GM12878 (cell line): ENCODE results near the gene SERPINE1. TPM values are rescaled to one million over a fixed set of nuclear protein-coding genes. Genes with fewer than 3 reads are reported as not detected.
"Not testable (repeated sequence)": the region's sequence is repeated elsewhere in the genome, so short reads cannot be mapped to it uniquely, and the experiment has no call there.

Experiments
- ATAC-seq: fragments of 200-7000 bp; cut with Tn5 transposase; 3 replicates; pipeline ENCODE4 v1.9.1; 2020; ENCODE audit warnings: mild to moderate bottlenecking, moderate library complexity
- BruUV-seq: library from RNA; stranded (reverse); fragments of 400-500 nt; replicated peaks from 2 replicates; lab custom pipeline; 2021; lab: Mats Ljungman, UMichigan
- CTCF ChIA-PET: fragments of 300-600 bp; sonication (Branson Sonifier 250); formaldehyde crosslinking; extraction: SDS; loops from one replicate; lab custom pipeline; 2021; ENCODE audit warnings: inconsistent platforms; lab: Yijun Ruan, JAX
- POLR2A ChIA-PET: fragments of 350-600 bp; formaldehyde crosslinking; extraction: SDS; loops from one replicate; lab custom pipeline; 2021; ENCODE audit warnings: inconsistent platforms; lab: Charles Lee
- RAD21 ChIA-PET: fragments of 300-600 bp; sonication (Branson Sonifier 250); formaldehyde crosslinking; loops from one replicate; lab custom pipeline; 2023; ENCODE audit warnings: antibody characterized with exemption; ENCODE audit not compliant: unreplicated experiment; lab: Charles Lee
- SMC1A ChIA-PET: fragments of 300-600 bp; sonication (Branson Sonifier 250); formaldehyde crosslinking; loops from one replicate; lab custom pipeline; 2023; ENCODE audit not compliant: unreplicated experiment, uncharacterized antibody; lab: Charles Lee
- DNase-seq: peaks from one replicate; pipeline ENCODE4 v3.0.0-alpha.2; 2011; ENCODE audit warnings: low read depth, low spot score
- FAIRE-seq: peaks from 3 replicates; lab custom pipeline; 2011; peaks lifted over from hg19 to GRCh38; lab: Jason Lieb, UNC
- H2AFZ ChIP-seq: 2 replicates; pipeline ENCODE4 v1.6.0; 2011; ENCODE audit warnings: low read depth, low read length, control low read depth; ENCODE audit not compliant: control insufficient read depth
- H3K27ac ChIP-seq: 2 replicates; pipeline ENCODE4 v1.5.1; 2011; ENCODE audit warnings: control low read depth; ENCODE audit not compliant: control insufficient read depth, insufficient read depth
- H3K27me3 ChIP-seq, 2 experiments: replicated peaks in 1 of 2; 2 replicates each; pipeline versions ENCODE4 v1.6.0 to v1.6.1; 2011; ENCODE audit warnings: low read length in 1 of 2; ENCODE audit not compliant: control insufficient read depth in 2 of 2, insufficient read depth in 2 of 2
- H3K36me3 ChIP-seq, 2 experiments: 2 replicates each; pipeline ENCODE4 v1.5.1; 2011; ENCODE audit warnings: low read length in 1 of 2; ENCODE audit not compliant: control insufficient read depth in 2 of 2, insufficient read depth in 2 of 2
- H3K4me1 ChIP-seq: 2 replicates; pipeline ENCODE4 v1.6.1; 2011; ENCODE audit warnings: mild to moderate bottlenecking, low read length, moderate library complexity, mixed read lengths; ENCODE audit not compliant: control insufficient read depth, insufficient read depth
- H3K4me2 ChIP-seq: 2 replicates; pipeline ENCODE4 v1.6.0; 2011; ENCODE audit warnings: control low read depth; ENCODE audit not compliant: control insufficient read depth, insufficient read depth
- H3K4me3 ChIP-seq: fragments of 200-600 bp; sonication (generic); 2 replicates; pipeline ENCODE4 v1.5.1; 2016
- H3K79me2 ChIP-seq: 2 replicates; pipeline ENCODE4 v1.6.0; 2011; ENCODE audit warnings: low read length; ENCODE audit not compliant: control insufficient read depth, insufficient read depth
- H3K9ac ChIP-seq: 2 replicates; pipeline ENCODE4 v1.8.0; 2011; ENCODE audit warnings: low read length, control low read depth, mixed read lengths; ENCODE audit not compliant: control insufficient read depth, insufficient read depth
- H3K9me3 ChIP-seq: replicated peaks from 3 replicates; pipeline ENCODE4 v1.5.1; 2011; ENCODE audit warnings: mild to moderate bottlenecking, low read length; ENCODE audit not compliant: control insufficient read depth, insufficient read depth
- H4K20me1 ChIP-seq: 2 replicates; pipeline ENCODE4 v1.6.0; 2011; ENCODE audit not compliant: control insufficient read depth, insufficient read depth
- BMI1 ChIP-seq: fragments of 450-650 bp; IDR thresholded peaks from 2 replicates; pipeline ENCODE4 v1.6.1; 2016; ENCODE audit warnings: mild to moderate bottlenecking, moderate library complexity, borderline replicate concordance
- GATAD2B ChIP-seq: fragments of 450-650 bp; conservative IDR thresholded peaks from 2 replicates; pipeline ENCODE4 v1.6.1; 2017; ENCODE audit warnings: low read depth, mild to moderate bottlenecking, moderate library complexity
- HCFC1 ChIP-seq: fragments of 150-350 bp; IDR thresholded peaks from 2 replicates; pipeline ENCODE4 v1.6.1; 2014; ENCODE audit warnings: low read length
- HDGF ChIP-seq: fragments of 450-650 bp; IDR thresholded peaks from 2 replicates; pipeline ENCODE4 v1.6.1; 2016; ENCODE audit warnings: antibody characterized with exemption
- RFX5 ChIP-seq: IDR thresholded peaks from 2 replicates; pipeline ENCODE4 v1.6.1; 2011; ENCODE audit warnings: low read depth, low read length, improper control_type of control experiment
- TCF12 ChIP-seq: IDR thresholded peaks from 2 replicates; pipeline ENCODE4 v1.6.1; 2011; ENCODE audit warnings: low read depth, mild to moderate bottlenecking, low read length
- WGBS: methylation state at CpG from one replicate; pipeline ENCODE4 v1.1.6; 2016; ENCODE audit warnings: low lambda C conversion rate; ENCODE audit not compliant: insufficient replicate concordance, insufficient coverage; ENCODE audit errors: missing lambda C conversion rate; 5-methylcytosine and 5-hydroxymethylcytosine counted together
- in situ Hi-C: fragments of 300-500 bp; cut with MboI; formaldehyde crosslinking; loops from 9 replicates; pipeline ENCODE4 v1.14.3; 2018; ENCODE audit warnings: mixed read lengths
- intact Hi-C: fragments of 100-400 bp; cut with micrococcal nuclease; formaldehyde crosslinking; loops from one replicate; pipeline ENCODE4 v1.14.2; 2022; ENCODE audit not compliant: unreplicated experiment
- polyA plus RNA-seq, 11 experiments: library from polyadenylated mRNA; depleted of rRNA in 4 of 11; unstranded in 6 of 11; stranded (reverse) in 5 of 11; fragments of >200 nt; fragmentation: Nextera tagmentation in 4 of 11; fragmentation: Illumina TruSeq in 1 of 11; extraction: Ambion mirVana in 4 of 11; extraction: Trizol in 1 of 11; gene quantifications; 1 replicate in 1 of 11; 2 replicates in 10 of 11; pipeline versions ENCODE4 v1.2.1 to v1.2.3, GENCODE V29; 2011 to 2016; ENCODE audit warnings: inconsistent platforms in 2 of 11, missing spikeins in 2 of 11, low read depth in 1 of 11
- total RNA-seq, 4 experiments: library from RNA; depleted of rRNA in 3 of 4; stranded (reverse); fragments of >200 nt in 3 of 4; fragmentation: Illumina TruSeq in 1 of 4; extraction: Trizol in 1 of 4; gene quantifications; 2 replicates each; pipeline versions ENCODE4 v1.2.1 to v1.2.3, GENCODE V29; 2013 to 2021
- TF ChIP-seq, protein P1 (sequence below): fragments of 450-650 bp; IDR thresholded peaks from 2 replicates; pipeline ENCODE4 v1.6.1; 2017; ENCODE audit warnings: mild to moderate bottlenecking

The SERPINE1 gene
- total and polyA plus RNA-seq, 10 of the 15 experiments (the other 5 are each of a cell fraction or from before 2014, with no cell fraction given), result 0.20 to 2.4 (median 0.44) TPM

DNA sequence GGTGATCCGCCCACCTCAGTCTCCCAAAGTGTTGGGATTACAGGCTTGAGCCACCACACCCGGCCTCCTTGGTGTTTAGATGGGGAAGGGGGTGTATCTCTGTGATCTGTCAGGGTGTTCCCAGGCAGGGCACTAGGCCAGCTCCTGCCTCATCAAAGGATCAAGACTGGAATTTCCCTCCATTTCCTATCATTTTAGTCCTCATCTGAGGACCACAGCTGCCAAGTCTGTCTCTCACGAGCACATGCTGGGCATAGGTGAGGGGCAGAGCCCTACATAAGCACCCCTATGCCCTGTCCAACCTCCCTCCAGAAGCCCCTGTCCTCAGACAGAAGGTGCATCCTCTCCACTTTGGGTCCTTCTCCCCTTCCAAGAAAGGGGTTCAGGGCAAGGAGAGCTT, 22.1 kb upstream of the SERPINE1 start:
- H3K79me2 ChIP-seq, result no peaks in the 10 kb centered on the region
- no peaks in the 10 kb centered on the region for H3K9me3 ChIP-seq
- no peak overlapping the region for H3K9ac ChIP-seq
- no peak overlapping the region for H3K27ac ChIP-seq
- no TSS peak for BruUV-seq
- no peaks in the 10 kb centered on the region for H4K20me1 ChIP-seq
- no peaks in the 10 kb centered on the region for H3K27me3 ChIP-seq
- H2AFZ ChIP-seq, result no peak overlapping the region
- WGBS, result 19% methylated on average over 3 of the region's 3 CpGs
- DNase-seq (no peak), ATAC-seq (no peak), FAIRE-seq (no peak)
- in situ Hi-C loops, result no loop called here
- ChIA-PET CTCF (interaction anchor here (0.6 to 1.5 kb wide), 4 partner anchors 22 to 88 kb away, joined by 3 to 6 read pairs (median 4); partner anchors contain the start of gene SERPINE1), POLR2A (interaction anchor here (1.1 kb wide), 1 partner anchor 86 kb away, joined by 3 read pairs; no protein-coding TSS in a partner anchor), SMC1A (no interaction called here), RAD21 (interaction anchor here (1.3 to 1.6 kb wide), 2 partner anchors 19 kb away, joined by 3 to 4 read pairs; partner anchors contain the start of gene TRIM56)
- TF ChIP-seq RFX5 (no peak), HCFC1 (no peak), TCF12 (no peak), GATAD2B (no peak), HDGF (no peak), BMI1 (no peak)
- TF ChIP-seq, protein P1, sequence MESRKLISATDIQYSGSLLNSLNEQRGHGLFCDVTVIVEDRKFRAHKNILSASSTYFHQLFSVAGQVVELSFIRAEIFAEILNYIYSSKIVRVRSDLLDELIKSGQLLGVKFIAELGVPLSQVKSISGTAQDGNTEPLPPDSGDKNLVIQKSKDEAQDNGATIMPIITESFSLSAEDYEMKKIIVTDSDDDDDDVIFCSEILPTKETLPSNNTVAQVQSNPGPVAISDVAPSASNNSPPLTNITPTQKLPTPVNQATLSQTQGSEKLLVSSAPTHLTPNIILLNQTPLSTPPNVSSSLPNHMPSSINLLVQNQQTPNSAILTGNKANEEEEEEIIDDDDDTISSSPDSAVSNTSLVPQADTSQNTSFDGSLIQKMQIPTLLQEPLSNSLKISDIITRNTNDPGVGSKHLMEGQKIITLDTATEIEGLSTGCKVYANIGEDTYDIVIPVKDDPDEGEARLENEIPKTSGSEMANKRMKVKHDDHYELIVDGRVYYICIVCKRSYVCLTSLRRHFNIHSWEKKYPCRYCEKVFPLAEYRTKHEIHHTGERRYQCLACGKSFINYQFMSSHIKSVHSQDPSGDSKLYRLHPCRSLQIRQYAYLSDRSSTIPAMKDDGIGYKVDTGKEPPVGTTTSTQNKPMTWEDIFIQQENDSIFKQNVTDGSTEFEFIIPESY, result no peak
- H3K4me2 ChIP-seq, result no peak overlapping the region
- no peaks in the 10 kb centered on the region for H3K36me3 ChIP-seq
- peaks cover 12% of the 10 kb centered on the region for H3K4me1 ChIP-seq
- intact Hi-C loops, result no loop called here
- no peak overlapping the region for H3K4me3 ChIP-seq

DNA sequence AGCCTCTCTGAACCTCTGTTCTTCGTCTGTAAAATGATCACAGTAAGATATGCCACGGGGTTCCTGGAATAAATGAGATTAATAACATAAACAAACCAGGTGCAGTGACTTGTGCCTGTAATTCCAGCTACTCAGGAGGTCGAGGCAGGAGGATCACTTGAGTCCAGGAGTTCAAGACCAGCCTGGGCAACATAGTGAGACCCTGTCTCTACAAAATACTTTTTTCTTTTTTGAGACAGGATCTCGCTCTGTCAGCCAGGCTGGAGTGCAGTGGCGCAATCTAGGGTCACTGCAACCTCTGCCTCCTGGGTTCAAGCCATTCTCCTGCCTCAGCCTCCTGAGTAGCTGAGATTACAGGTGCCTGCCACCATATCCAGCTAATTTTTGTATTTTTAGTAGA, 21.7 kb upstream of the SERPINE1 start:
- H2AFZ ChIP-seq, H3K27me3 ChIP-seq, DNase-seq, H3K4me3 ChIP-seq, H3K9me3 ChIP-seq, H3K79me2 ChIP-seq, H4K20me1 ChIP-seq, in situ Hi-C loops, H3K4me2 ChIP-seq, H3K27ac ChIP-seq, H3K36me3 ChIP-seq, ATAC-seq, H3K9ac ChIP-seq, FAIRE-seq, BruUV-seq, intact Hi-C loops, SMC1A ChIA-PET: not testable (repeated sequence)
- RAD21 ChIA-PET, result interaction anchor here (0.6 to 1.6 kb wide), 3 partner anchors 18 to 28 kb away, joined by 3 to 4 read pairs (median 3); partner anchors contain the start of gene TRIM56
- CTCF ChIA-PET, result interaction anchor here (0.6 to 1.5 kb wide), 4 partner anchors 21 to 47 kb away, joined by 3 to 6 read pairs (median 3); partner anchors contain the start of gene SERPINE1
- peaks cover 12% of the 10 kb centered on the region for H3K4me1 ChIP-seq
- 33% methylated on average over 5 of the region's 5 CpGs for WGBS
- POLR2A ChIA-PET, result interaction anchor here (1.1 kb wide), 1 partner anchor 87 kb away, joined by 3 read pairs; no protein-coding TSS in a partner anchor
